Mesenteric fat pad (tissue), 1 donor: ENCODE results near the gene ARL11. TPM values are rescaled to one million over a fixed set of nuclear protein-coding genes. Genes with fewer than 3 reads are reported as not detected.

Source experiments
- DNase-seq: peaks from one replicate; pipeline ENCODE4 v3.0.0-alpha.2; 2020; ENCODE audit warnings: low spot score
- total RNA-seq: library from RNA; stranded (reverse); fragmentation: NEBNext Ultra II Directional; extraction: Animal tissue kit (Norgen Biotek cat#: 25700); gene quantifications from one replicate; pipeline ENCODE4 v1.2.1, GENCODE V29; 2021
- donor health status: DM: yes; HTN: yes; CAD: no.

Gene ARL11
- total RNA-seq, 1 donor from 2014 or later: 2.6 TPM

- no peak for DNase-seq
Observed at GRCh38 chr13:49646688-49647087, 18.4 kb downstream of the ARL11 start.

DNA sequence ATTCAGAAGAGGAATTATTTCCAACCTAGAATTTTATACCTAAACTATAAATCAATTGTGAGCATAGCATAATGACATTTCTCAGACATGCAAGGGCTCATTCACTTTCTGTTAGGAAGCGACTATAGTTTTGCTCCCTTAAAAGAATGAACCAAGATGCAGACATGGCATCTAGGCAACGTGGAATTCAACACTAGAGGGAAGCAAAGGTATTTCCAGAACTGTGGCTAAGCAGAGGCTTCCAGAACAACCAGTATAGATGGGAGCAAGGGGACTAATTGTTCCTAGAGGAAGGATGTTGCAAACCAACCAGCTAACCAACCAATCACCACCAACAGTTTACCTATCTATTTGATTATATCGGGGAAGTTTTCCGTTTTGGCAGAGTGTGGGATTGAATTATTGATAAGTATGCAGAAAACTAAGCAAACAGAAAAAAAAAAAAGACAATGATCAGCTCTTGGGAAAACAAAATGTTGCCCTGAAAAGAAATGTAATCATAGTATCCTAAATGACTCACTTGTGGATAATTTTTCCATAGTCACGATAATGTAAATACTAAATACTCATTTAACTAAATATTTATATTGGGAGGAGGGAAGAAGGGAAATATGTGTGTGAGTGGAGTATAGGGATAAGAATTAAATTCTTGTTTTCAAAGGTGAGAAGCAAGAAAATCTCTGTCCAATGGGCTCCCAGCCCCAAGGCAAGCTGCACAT lies 21.1 kb downstream of the ARL11 start:
- no peak for DNase-seq

DNA sequence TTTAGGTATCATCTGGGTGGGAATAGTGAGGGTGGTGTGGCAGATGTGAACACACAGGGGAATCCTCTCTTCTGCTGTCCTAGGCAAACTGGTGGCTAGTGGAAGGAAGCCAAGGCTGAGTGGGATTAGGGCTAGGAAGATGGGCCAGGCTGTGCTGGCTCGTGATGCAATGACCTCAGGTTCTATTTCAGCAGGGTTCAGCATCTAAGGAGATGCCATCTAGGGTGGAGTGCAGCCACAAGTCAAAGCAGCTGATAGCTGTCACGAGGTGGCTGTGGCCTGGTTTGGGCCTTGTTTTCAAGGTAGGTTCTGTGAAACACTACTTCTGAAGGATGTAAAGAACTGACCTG lies 21.6 kb downstream of the ARL11 start:
- no peak for DNase-seq

DNA sequence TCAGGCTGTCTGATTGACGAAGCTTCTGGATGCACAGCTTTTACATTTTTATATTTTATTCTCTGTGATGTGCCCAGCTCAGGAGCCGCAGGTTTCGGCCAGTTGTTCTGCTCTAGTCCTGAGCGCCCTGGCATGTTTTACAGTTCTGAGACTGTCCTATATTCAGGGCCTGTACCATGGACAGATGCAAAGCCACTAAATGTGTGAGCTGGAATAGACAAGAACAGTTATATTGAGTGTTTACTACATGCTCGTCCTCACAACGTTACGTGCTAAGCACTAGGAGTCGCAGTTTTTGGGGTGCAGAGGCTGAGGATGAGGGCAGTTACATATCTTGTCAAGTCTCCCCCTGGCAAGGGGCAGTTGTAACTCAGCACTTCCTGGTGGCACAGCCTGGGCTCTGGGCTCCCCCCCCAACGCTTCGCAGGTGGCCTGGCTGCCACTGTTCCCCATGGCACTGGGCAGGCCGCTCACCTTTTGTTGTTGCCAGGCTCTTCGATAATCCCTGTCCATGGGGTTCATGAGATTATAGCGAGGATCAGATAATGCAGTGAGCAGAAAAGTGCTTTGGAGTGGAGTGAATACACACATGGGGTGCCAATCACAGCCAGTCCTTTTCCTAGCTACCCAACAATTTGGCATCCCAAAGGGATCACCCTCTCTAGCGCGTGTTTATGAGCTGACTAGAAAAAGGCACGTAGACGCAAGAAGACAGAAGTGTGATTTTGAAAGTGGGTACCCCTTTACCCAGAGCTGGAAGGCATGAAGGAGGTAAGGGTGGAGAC lies 23.5 kb downstream of the ARL11 start:
- no peak for DNase-seq

- no peak for DNase-seq
Observed at GRCh38 chr13:49652355-49653305, 24.3 kb downstream of the ARL11 start.

- DNase-seq: no peak
Observed at GRCh38 chr13:49653478-49653877, 25.2 kb downstream of the ARL11 start.

GRCh38 chr13:49654011-49654410 lies 25.7 kb downstream of the ARL11 start:
- no peak for DNase-seq

DNA sequence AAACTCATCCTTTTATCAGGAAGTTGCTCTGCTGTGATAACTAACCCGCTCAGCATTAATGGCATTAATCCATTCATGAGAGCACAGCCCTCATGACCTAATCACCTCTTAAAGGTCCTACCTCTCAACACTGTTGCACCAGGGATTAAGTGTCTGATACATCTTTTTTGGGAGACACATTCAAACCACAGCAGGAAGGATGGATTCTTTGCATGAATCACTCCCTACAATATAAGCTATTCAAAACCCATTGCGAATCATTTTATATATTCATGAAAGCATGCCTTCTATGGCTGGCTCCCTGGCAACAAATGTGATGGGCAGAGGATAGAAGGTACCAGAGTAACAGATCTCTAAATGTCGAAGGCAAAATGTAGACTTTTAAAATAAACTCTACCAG lies 27.6 kb downstream of the ARL11 start:
- DNase-seq: no peak

GRCh38 chr13:49657241-49657641 lies 28.9 kb downstream of the ARL11 start:
- no peak for DNase-seq

GRCh38 chr13:49664606-49665005 lies 36.3 kb downstream of the ARL11 start:
- no peak for DNase-seq

- no peak for DNase-seq
Observed at GRCh38 chr13:49667773-49668172, 39.5 kb downstream of the ARL11 start.

DNA sequence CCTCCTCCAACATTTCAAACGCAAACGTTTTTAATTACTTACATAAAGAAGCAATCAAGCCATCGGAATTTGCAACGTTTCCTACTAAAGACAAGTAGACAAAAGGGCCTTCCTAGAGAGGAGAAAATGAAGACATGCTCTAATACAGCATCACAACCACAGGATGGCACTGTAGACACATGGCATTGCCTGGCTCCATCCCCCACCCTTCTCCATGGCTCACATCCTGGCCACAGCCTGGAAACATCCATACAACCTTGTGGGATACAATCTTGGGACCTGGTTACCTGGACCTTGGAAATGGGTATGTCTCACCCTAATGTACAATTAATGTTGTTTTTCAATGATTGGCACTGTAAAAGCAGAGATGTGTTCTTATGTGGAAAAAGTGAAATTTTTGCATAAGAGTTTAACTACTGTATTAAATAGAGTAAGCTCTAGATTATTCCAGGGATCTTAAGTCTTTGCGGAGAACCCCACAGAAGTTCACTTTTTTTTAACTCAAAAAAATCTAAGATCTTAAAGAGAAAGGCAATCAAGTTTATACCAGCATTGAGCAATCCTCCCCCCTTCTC lies 41.5 kb downstream of the ARL11 start:
- DNase-seq: no peak

GRCh38 chr13:49670828-49671227 lies 42.5 kb downstream of the ARL11 start:
- no peak for DNase-seq

DNA sequence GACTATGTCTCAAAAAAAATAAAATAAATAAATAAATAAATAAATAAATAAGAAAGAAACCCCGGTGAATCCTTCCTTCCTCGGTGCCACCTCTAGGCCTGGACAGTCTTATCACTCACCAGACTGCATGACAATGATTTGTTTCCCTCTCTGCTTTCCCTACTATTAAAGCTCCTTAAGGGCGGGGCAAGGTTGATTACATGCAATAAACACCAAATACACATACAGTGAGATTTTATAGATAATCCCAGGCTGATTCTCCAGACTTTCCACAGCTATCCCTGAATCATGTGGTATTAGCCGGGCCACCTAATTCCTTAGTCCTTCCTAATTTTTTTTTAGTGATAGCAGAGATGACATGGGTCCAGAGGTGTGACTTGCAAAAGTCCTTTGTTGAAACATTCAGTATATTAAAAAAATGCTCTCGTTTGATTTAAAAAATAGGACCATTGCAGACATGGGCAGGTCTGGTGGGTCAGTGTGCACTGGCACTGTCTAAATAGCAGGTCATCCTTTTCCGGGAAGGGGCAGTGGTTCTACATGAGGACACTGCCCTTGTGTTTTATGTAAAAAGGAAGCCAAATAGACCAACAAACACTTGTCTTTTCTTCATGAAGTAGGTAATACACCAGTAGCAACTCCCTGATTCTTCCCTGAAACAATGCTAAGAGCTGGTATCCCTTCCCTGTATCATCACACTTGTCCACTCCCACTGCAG lies 48.4 kb downstream of the ARL11 start:
- DNase-seq: no peak

- no peak for DNase-seq
Observed at GRCh38 chr13:49678191-49678914, 50.0 kb downstream of the ARL11 start.

GRCh38 chr13:49679246-49679645 lies 50.9 kb downstream of the ARL11 start:
- no peak for DNase-seq

GRCh38 chr13:49681842-49682435 lies 53.6 kb downstream of the ARL11 start:
- no peak for DNase-seq
